ENCODE results near the gene ARFGAP2.
A peak's percentile ranks its signal among the peaks of the same experiment; 100 is the strongest.

Gene ARFGAP2

DNA sequence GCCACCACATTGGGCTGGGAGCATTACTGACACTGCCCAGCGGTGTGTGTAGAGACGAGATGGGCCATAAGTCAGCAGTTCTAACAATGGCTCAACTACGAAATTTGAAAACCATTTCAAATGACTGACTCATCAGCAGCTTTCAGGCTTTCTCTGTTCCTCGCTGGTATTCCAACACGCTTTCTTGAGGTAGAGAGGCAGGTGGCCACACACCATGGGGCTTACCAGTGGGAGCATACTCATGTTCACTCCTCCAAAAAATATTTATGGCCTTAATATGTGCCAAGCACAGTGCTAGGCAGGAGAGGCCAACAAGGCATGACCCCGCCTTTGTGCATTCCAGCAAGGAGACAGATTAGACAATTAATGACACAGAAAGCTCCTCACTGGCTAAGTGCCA, 20.3 kb downstream of the ARFGAP2 start:
- Histone ChIP-seq H3K36me3 (no peaks in the 10 kb centered on the region), H3K4me3 (ENCODE audit: low read depth, low read length) (no peak overlapping the region), H3K9me3 (no peaks in the 10 kb centered on the region), H3K27me3 (no peaks in the 10 kb centered on the region), H3K4me1 (no peaks in the 10 kb centered on the region)
- TF ChIP-seq, protein P1, sequence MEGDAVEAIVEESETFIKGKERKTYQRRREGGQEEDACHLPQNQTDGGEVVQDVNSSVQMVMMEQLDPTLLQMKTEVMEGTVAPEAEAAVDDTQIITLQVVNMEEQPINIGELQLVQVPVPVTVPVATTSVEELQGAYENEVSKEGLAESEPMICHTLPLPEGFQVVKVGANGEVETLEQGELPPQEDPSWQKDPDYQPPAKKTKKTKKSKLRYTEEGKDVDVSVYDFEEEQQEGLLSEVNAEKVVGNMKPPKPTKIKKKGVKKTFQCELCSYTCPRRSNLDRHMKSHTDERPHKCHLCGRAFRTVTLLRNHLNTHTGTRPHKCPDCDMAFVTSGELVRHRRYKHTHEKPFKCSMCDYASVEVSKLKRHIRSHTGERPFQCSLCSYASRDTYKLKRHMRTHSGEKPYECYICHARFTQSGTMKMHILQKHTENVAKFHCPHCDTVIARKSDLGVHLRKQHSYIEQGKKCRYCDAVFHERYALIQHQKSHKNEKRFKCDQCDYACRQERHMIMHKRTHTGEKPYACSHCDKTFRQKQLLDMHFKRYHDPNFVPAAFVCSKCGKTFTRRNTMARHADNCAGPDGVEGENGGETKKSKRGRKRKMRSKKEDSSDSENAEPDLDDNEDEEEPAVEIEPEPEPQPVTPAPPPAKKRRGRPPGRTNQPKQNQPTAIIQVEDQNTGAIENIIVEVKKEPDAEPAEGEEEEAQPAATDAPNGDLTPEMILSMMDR (IDR thresholded peaks at IDR 0.05; ENCODE audit: low read depth, low read length) = no peak
- no peak for DNase-seq

DNA sequence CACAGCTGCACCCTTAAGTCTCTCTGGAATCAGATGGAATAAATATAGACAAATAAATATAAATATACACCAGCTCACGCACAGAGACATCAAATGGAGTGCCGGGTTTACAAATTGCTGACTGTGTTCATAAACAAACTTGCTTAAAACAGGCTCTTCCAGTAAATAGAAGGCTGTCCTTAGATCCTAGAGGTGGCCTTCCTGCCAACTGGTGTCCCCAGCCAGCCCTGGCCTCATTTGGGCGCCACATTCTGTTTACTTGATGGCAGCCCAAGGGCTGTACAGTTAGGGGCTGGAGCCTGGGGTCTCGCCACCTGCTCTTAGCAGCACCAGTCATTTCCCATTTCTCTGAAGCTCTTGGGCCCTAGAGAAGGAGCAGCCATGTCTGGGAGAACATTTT, 20.8 kb downstream of the ARFGAP2 start:
- no peaks in the 10 kb centered on the region for H3K9me3 ChIP-seq
- no peaks in the 10 kb centered on the region for H3K36me3 ChIP-seq
- TF ChIP-seq, protein P1 (IDR thresholded peaks at IDR 0.05; ENCODE audit: low read depth, low read length) = no peak
- no peak overlapping the region for H3K4me3 ChIP-seq (ENCODE audit: low read depth, low read length)
- H3K27me3 ChIP-seq = no peaks in the 10 kb centered on the region
- DNase-seq = no peak
- no peaks in the 10 kb centered on the region for H3K4me1 ChIP-seq

DNA sequence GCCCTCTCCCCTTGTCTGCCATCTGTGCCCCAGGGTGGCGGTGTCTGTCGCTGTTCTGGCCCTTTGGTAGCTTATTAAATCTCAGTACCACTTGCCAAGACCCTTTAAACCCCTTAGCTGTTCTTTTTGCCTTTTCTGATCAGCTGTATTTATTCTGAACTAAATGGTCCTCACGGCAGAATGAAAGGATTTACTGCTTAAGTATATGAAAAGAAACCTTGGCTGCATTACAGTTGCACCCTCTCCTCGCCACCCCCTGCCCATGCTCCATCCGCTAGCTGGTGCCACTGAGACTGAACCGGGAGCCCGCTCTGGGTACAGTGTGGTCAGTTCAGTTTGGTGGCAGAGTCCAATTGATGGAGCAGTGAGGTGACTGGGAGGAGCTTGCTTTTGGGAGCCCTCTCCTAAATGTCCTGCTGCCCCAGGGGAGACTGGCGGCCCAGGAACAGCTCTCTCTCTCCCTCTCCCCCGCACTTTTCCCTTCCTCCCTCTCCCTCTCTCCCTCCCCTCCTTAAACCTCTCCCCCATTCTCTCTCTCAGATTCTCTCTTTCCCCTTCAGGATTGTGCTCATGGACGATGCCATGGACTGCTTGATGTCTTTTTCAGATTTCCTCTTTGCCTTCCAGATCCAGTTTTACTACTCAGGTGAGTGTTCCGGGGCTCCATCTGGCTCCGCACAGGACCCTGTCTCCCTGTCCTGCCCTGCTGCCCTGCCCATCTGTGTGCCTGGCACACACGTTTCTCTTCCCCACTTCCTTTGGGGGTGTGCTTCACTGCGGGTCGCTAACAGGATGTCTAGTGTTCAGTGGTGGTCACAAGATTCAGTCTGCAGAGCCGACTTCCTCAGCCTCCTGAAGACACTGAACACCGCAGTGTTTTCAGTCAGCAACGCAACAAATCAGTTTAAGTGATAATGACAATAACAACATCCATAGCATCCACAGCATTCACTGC, 21.8 kb downstream of the ARFGAP2 start:
- H3K36me3 ChIP-seq = no peaks in the 10 kb centered on the region
- no peaks in the 10 kb centered on the region for H3K4me1 ChIP-seq
- no peak for DNase-seq
- H3K9me3 ChIP-seq = no peaks in the 10 kb centered on the region
- H3K27me3 ChIP-seq = no peaks in the 10 kb centered on the region
- TF ChIP-seq, protein P1 (IDR thresholded peaks at IDR 0.05; ENCODE audit: low read depth, low read length) = no peak
- H3K4me3 ChIP-seq (ENCODE audit: low read depth, low read length) = no peak overlapping the region

DNA sequence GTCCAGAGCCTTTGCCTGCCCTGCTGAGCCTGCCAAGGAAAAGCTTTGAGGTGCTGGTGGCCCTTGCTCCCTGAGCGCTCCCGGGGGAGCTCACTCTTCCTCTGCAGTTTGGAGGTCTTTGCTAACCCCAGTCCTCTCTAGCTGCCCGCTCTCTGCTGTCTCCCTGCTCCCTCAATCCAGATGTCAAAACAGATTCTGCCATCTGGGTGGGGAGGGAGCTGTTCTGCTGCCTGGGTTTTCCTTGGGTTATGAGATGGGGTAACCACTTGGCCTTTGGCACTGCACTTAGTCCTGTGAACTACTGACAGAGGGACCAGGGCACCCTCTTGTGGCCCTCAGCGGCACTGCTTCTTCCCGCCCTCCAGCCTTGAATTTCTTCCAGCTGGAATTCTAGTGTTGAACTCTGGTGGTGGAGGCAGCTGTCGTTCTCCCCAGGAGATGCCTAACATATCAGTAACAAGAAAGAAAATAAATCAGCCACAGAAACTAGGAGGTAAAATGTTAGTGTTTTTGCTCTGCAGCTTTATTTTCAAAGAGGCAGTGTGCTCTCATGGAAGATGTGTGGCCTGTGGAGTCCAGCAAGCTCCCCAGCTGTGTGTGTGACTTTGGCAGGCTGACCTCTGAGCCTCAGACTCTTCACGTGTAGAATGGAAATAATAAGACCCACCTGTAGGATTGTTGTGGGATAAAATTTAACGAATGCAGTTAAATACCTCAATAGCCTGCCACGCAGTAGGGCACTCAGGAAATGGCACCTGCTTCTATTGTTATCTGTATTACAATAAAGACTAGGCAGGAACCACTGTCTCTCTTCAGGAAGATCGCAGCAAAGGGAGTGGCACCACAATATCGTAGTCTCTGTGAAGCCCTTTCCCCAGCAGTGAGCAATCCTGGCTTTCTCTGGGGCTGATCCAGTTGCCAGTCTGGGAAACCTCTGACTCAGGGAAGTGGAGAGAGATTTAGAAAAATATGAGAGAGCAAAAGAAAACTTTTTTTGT, 23.4 kb downstream of the ARFGAP2 start:
- H3K36me3 ChIP-seq = no peaks in the 10 kb centered on the region
- H3K4me1 ChIP-seq = no peaks in the 10 kb centered on the region
- DNase-seq = peak; percentile 71
- TF ChIP-seq, protein P1 (IDR thresholded peaks at IDR 0.05; ENCODE audit: low read depth, low read length) = peak; percentile 88
- no peak overlapping the region for H3K4me3 ChIP-seq (ENCODE audit: low read depth, low read length)
- H3K9me3 ChIP-seq = no peaks in the 10 kb centered on the region
- H3K27me3 ChIP-seq = no peaks in the 10 kb centered on the region

DNA sequence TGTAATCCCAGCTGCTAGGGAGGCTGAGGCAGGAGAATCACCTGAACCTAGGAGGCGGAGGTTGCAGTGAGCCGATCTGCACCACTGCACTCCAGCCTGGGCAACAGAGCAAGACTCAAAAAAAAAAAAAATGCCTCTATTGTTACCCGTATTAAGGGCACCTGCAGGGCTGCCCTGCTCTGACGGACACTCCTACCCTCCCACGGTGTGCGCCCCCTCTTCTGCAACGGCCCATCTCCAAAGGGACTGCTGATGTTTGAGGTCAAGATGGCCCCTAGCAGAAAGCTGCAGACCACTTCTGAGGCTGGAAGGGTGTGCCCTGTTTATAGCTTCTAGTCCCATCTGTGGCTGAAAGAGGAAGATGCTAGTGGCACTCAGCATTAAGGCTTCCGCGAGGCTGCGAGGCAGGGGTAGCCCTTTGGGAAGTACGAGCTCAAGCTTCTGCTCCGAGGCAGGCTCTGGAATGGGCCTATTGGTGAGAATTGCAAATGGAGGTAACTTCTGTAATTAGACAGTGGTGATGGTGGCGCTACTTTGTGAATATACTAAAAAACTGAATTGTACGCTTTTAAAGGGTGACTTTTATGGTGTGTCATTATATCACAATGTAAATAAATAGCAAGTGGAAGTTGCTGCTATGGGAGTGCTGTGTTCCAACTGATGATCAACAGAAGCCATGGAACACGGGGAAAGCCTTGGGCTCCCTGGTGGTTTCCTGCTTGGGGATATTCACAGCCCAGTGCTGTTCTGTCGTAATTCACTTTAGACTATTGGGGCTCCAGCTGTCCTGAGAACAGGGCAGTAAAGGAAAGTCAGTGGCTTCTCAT, 24.3 kb downstream of the ARFGAP2 start:
- Histone ChIP-seq H3K4me3 (ENCODE audit: low read depth, low read length) (no peak overlapping the region), H3K27me3 (no peaks in the 10 kb centered on the region), H3K4me1 (no peaks in the 10 kb centered on the region), H3K36me3 (no peaks in the 10 kb centered on the region), H3K9me3 (no peaks in the 10 kb centered on the region)
- TF ChIP-seq, protein P1 (IDR thresholded peaks at IDR 0.05; ENCODE audit: low read depth, low read length) = no peak
- DNase-seq = no peak
